Measurements from ENCODE around the gene BTNL2.
A peak's percentile ranks its signal among the peaks of the same experiment; 100 is the strongest.
"Not testable (repeated sequence)": the region's sequence is repeated elsewhere in the genome, so short reads cannot be mapped to it uniquely, and the experiment has no call there.

Gene BTNL2

GRCh38 chr6:32406857-32407256, at the start of gene BTNL2:
Gene BTNL2 (minus strand): TSS chr6:32407181. CDS start chr6:32407123, 58 bp downstream.
- DNase-seq (ENCODE audit: low read depth, low spot score), result no peak

GRCh38 chr6:32449088-32449736, 42.2 kb upstream of the BTNL2 start:
- DNase-seq (ENCODE audit: low read depth, low spot score), result no peak

GRCh38 chr6:32447932-32448331, 41.0 kb upstream of the BTNL2 start:
- no peak for DNase-seq (ENCODE audit: low read depth, low spot score)

- no peak for DNase-seq (ENCODE audit: low read depth, low spot score)
These were observed 38.4 kb upstream of the BTNL2 start for GRCh38 chr6:32445321-32445854.

- DNase-seq (ENCODE audit: low read depth, low spot score), result no peak
These were observed 37.5 kb upstream of the BTNL2 start for GRCh38 chr6:32444433-32444832.

- no peak for DNase-seq (ENCODE audit: low read depth, low spot score)
These were observed 36.1 kb upstream of the BTNL2 start for GRCh38 chr6:32442977-32443552.

- no peak for DNase-seq (ENCODE audit: low read depth, low spot score)
These were observed 35.3 kb upstream of the BTNL2 start for GRCh38 chr6:32442243-32442667.

GRCh38 chr6:32439602-32440214, 32.7 kb upstream of the BTNL2 start, which contains the start of gene HLA-DRA:
Gene HLA-DRA (plus strand): TSS chr6:32439887. CDS start chr6:32439951, 64 bp downstream.
- peak; percentile 85 for DNase-seq (ENCODE audit: low read depth, low spot score)

GRCh38 chr6:32439139-32439538, 32.2 kb upstream of the BTNL2 start:
- no peak for DNase-seq (ENCODE audit: low read depth, low spot score)

- peak; percentile 13 for DNase-seq (ENCODE audit: low read depth, low spot score)
These were observed 30.2 kb upstream of the BTNL2 start for GRCh38 chr6:32436995-32437836.

GRCh38 chr6:32436186-32436585, 29.2 kb upstream of the BTNL2 start:
- no peak for DNase-seq (ENCODE audit: low read depth, low spot score)

- not testable (repeated sequence) for DNase-seq (ENCODE audit: low read depth, low spot score)
These were observed 27.0 kb upstream of the BTNL2 start for GRCh38 chr6:32433950-32434349.

GRCh38 chr6:32432050-32432450, 25.1 kb upstream of the BTNL2 start:
- DNase-seq (ENCODE audit: low read depth, low spot score), result peak; percentile 39

GRCh38 chr6:32431142-32431541, 24.2 kb upstream of the BTNL2 start:
- DNase-seq (ENCODE audit: low read depth, low spot score), result no peak

- no peak for DNase-seq (ENCODE audit: low read depth, low spot score)
These were observed 23.2 kb upstream of the BTNL2 start for GRCh38 chr6:32430179-32430578.

- DNase-seq (ENCODE audit: low read depth, low spot score), result no peak
These were observed 21.0 kb upstream of the BTNL2 start for GRCh38 chr6:32427934-32428474.

- no peak for DNase-seq (ENCODE audit: low read depth, low spot score)
These were observed 20.2 kb upstream of the BTNL2 start for GRCh38 chr6:32427218-32427617.

- DNase-seq (ENCODE audit: low read depth, low spot score), result no peak
These were observed 19.4 kb upstream of the BTNL2 start for GRCh38 chr6:32426338-32426737.

- DNase-seq (ENCODE audit: low read depth, low spot score), result no peak
These were observed 17.8 kb upstream of the BTNL2 start for GRCh38 chr6:32424589-32425300.

- DNase-seq (ENCODE audit: low read depth, low spot score), result no peak
These were observed 9.1 kb upstream of the BTNL2 start for GRCh38 chr6:32416036-32416435.

GRCh38 chr6:32415521-32416019, 8.6 kb upstream of the BTNL2 start:
- peak; percentile 77 for DNase-seq (ENCODE audit: low read depth, low spot score)

All from astrocyte of the hippocampus (primary cell).